Calu3 (cell line): Measurements from ENCODE around the gene ADGRG1. TPM values are rescaled to one million over a fixed set of nuclear protein-coding genes. Genes with fewer than 3 reads are reported as not detected.

ENCODE experiments used
- BruUV-seq: library from RNA; stranded (reverse); fragments of 400-500 nt; replicated peaks from 2 replicates; lab custom pipeline; 2021; lab: Mats Ljungman, UMichigan
- CTCF ChIA-PET: fragments of 300-600 bp; sonication (Branson Sonifier 250); formaldehyde crosslinking; loops from one replicate; lab custom pipeline; 2022; ENCODE audit warnings: antibody characterized with exemption; lab: Charles Lee
- DNase-seq: peaks from one replicate; pipeline ENCODE4 v3.0.0; 2022
- H3K27ac Mint-ChIP-seq: one replicate; pipeline ENCODE4 v1.8.0; 2022; ENCODE audit warnings: mixed read lengths; ENCODE audit not compliant: unreplicated experiment
- H3K27me3 Mint-ChIP-seq: one replicate; pipeline ENCODE4 v1.8.0; 2022; ENCODE audit warnings: mixed read lengths; ENCODE audit not compliant: unreplicated experiment
- H3K36me3 Mint-ChIP-seq: one replicate; pipeline ENCODE4 v1.8.0; 2022; ENCODE audit warnings: mild to moderate bottlenecking, moderate library complexity, mixed read lengths; ENCODE audit not compliant: insufficient read depth, unreplicated experiment
- H3K4me1 Mint-ChIP-seq: one replicate; pipeline ENCODE4 v1.8.0; 2022; ENCODE audit warnings: mild to moderate bottlenecking, low read depth, mixed read lengths; ENCODE audit not compliant: unreplicated experiment
- H3K4me3 Mint-ChIP-seq: one replicate; pipeline ENCODE4 v1.8.0; 2022; ENCODE audit warnings: mild to moderate bottlenecking, low read depth, moderate library complexity, mixed read lengths; ENCODE audit not compliant: unreplicated experiment
- H3K9me3 Mint-ChIP-seq: one replicate; pipeline ENCODE4 v1.8.0; 2022; ENCODE audit warnings: low read depth, mixed read lengths; ENCODE audit not compliant: unreplicated experiment
- intact Hi-C: fragments of 100-400 bp; cut with micrococcal nuclease; formaldehyde crosslinking; loops from one replicate; pipeline ENCODE4 v1.10.0; 2022; ENCODE audit not compliant: unreplicated experiment
- total RNA-seq: library from RNA; stranded (reverse); gene quantifications from 2 replicates; pipeline ENCODE4 v1.2.3, GENCODE V29; 2022
- TF ChIP-seq, protein P1 (sequence below): fragments of 200-600 bp; IDR thresholded peaks from one replicate; pipeline ENCODE4 v1.8.0; 2022; ENCODE audit warnings: antibody characterized with exemption; ENCODE audit not compliant: unreplicated experiment

Gene ADGRG1
- total RNA-seq, 1 experiment from 2014 or later: 278 TPM

DNA sequence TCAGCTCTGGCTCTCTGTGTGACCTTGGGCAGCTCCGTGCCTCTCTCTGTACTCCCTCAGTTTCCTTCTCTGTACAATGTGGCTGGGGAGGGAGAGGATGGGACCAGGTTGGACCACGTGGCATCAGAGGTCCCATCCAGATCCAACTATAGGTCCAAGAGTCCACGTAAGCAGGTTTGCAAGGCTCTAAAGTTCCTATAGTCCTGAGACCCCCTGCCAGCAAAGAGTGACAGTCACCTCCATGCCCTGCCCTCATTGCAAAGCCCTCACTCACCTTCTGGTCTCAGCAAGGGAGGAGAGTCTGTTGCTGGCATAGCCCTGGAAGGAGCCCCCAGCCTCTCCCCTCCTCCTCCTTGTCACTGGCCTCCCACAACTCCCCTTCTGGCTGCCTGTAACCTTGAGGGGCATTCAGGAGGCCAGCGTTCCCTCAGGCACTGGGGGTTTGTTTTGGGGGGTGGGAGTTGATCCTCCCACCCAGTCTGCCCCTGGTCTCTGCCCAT is 60.1 kb downstream of the ADGRG1 start:
- no peak for DNase-seq
- Mint-ChIP-seq H3K27ac (no peak overlapping the region), H3K9me3 (no peaks in the 10 kb centered on the region), H3K36me3 (no peaks in the 10 kb centered on the region), H3K27me3 (peaks cover 59% of the 10 kb centered on the region), H3K4me1 (no peaks in the 10 kb centered on the region), H3K4me3 (no peak overlapping the region)
- TF ChIP-seq, protein P1, sequence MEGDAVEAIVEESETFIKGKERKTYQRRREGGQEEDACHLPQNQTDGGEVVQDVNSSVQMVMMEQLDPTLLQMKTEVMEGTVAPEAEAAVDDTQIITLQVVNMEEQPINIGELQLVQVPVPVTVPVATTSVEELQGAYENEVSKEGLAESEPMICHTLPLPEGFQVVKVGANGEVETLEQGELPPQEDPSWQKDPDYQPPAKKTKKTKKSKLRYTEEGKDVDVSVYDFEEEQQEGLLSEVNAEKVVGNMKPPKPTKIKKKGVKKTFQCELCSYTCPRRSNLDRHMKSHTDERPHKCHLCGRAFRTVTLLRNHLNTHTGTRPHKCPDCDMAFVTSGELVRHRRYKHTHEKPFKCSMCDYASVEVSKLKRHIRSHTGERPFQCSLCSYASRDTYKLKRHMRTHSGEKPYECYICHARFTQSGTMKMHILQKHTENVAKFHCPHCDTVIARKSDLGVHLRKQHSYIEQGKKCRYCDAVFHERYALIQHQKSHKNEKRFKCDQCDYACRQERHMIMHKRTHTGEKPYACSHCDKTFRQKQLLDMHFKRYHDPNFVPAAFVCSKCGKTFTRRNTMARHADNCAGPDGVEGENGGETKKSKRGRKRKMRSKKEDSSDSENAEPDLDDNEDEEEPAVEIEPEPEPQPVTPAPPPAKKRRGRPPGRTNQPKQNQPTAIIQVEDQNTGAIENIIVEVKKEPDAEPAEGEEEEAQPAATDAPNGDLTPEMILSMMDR: no peak
- CTCF ChIA-PET: no interaction called here
- intact Hi-C loops: no loop called here
- BruUV-seq: no TSS peak

DNA sequence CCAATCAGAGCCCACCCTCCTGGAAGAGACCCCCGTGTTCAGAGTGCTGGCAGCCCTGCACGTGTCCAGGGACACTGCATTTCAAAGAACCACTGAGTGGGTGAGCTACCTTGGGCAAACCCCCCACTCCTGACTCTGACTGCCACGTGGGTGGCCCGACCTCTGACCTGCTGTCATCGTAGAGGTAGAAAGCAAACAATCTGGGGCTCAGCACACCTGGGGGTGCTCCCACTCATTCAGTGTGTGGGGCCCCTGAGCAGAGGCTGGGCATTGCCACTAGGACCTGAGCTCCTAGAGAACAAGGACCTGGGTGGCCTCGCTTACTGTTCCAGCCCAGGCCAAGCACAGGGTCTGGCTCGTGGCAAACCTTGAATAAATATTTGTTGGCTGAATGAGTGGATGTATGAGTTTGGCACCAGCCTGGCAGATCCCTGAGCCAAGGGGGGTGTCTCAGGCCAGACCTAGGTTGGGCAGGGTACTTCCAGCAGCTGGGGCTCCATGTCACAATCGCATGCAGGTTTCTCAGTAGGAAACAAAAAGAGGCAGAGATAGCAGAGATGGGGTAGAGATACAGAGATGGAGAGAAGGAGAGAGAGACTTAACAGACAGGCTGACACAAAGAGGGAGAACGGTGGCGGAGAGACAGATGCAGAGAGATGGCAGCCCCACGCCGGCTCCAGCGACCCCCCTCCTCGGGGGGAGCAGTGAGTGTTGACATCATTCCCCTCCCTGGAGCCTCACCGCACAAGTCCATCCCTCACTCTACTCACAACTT is 60.7 kb downstream of the ADGRG1 start:
- intact Hi-C loops: no loop called here
- CTCF ChIA-PET: no interaction called here
- DNase-seq: no peak
- TF ChIP-seq, protein P1: no peak
- Mint-ChIP-seq H3K27ac (no peak overlapping the region), H3K27me3 (peaks cover 55% of the 10 kb centered on the region), H3K4me1 (no peaks in the 10 kb centered on the region), H3K4me3 (no peak overlapping the region), H3K9me3 (no peaks in the 10 kb centered on the region), H3K36me3 (no peaks in the 10 kb centered on the region)
- BruUV-seq: no TSS peak

DNA sequence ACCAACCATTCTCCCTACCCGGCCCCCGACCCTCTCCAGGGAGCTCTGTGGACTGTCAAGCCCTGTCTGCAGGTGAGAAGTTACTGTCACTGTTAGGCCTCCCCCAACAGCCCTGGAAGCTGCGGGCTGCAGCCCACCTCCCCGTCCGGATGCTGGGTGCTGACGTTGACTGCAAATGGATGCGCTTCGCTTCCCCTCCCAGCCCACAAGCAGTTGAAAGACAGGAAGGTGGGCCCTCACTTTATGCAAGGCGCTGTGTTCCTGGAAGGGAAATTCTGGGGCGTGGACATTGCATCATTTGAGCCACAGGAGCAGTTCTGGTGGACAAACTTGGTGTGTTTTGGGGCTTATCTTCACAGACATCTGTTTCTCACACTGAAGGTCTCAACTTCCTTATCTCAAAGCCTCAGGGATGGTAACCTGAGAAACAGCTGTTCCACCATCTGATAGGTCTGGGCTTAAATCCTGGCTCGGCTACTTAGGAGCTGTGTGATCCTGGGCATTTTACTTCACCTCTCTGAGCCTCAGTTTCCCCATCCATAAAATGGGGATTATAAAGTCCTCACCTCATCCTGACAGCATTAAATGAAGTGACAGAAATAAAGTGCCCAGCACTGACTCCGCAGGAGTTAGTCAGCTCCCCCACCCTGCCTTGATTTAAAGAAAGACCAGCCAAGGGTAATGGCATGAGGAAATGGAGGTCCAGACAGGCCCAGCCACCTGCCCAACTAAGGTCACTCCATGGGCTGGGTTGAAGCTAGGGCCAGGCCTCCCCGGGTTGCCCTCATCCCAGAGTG is 61.5 kb downstream of the ADGRG1 start:
- H3K27ac Mint-ChIP-seq: no peak overlapping the region
- TF ChIP-seq, protein P1: no peak
- intact Hi-C loops: no loop called here
- H3K36me3 Mint-ChIP-seq: no peaks in the 10 kb centered on the region
- H3K4me1 Mint-ChIP-seq: no peaks in the 10 kb centered on the region
- no peaks in the 10 kb centered on the region for H3K9me3 Mint-ChIP-seq
- CTCF ChIA-PET: interaction anchor here (0.7 kb wide), 1 partner anchor 173 kb away, joined by 4 read pairs; no protein-coding TSS in a partner anchor
- no peak for DNase-seq
- H3K27me3 Mint-ChIP-seq: peaks cover 47% of the 10 kb centered on the region
- no peak overlapping the region for H3K4me3 Mint-ChIP-seq
- BruUV-seq: no TSS peak

DNA sequence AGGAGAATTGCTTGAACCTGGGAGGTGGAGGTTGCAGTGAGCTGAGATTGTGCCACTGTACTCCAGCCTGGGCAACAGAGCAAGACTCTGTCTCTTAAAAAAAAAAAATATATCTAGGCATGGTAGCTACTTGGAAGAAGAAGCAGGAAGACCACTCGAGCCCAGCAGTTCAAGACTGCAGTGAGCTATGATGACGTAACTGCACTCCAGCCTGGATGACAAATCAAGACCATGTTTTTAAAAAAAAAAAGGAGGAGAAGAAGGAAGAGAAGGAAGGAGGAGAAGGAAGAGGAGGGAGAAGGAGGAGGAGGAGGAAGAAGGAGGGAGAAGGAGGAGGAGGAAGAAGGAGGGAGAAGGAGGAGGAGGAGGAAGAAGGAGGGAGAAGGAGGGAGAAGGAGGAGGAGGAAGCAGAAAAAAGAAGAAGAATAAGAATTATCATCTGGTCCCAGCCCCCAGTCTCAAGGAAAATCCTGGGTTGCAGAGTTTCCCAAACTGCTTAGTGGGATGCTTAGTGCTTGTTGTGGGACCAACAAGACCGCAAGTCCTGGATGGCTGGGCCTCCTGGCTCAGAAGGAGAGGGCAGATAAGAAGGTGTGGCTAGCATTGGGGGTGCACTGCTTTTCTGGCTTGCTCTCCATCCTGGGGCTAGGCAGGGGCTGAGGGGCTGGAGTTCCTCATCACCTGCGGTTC is 62.5 kb downstream of the ADGRG1 start:
- Mint-ChIP-seq H3K27me3 (peaks cover 39% of the 10 kb centered on the region), H3K36me3 (no peaks in the 10 kb centered on the region), H3K27ac (no peak overlapping the region), H3K4me1 (no peaks in the 10 kb centered on the region), H3K4me3 (no peak overlapping the region), H3K9me3 (no peaks in the 10 kb centered on the region)
- no TSS peak for BruUV-seq
- CTCF ChIA-PET: interaction anchor here (0.7 kb wide), 1 partner anchor 172 kb away, joined by 4 read pairs; no protein-coding TSS in a partner anchor
- no peak for DNase-seq
- TF ChIP-seq, protein P1: no peak
- intact Hi-C loops: no loop called here
